Hepatocyte (in vitro differentiated cells): ENCODE data around the gene MBTPS1. TPM values are rescaled to one million over a fixed set of nuclear protein-coding genes. Genes with fewer than 3 reads are reported as not detected.

Experiments
- DNase-seq: peaks from one replicate; pipeline ENCODE4 v3.0.0-alpha.2; 2016; ENCODE audit warnings: low spot score
- H2AFZ ChIP-seq: fragments of 200-600 bp; sonication (generic); 2 replicates; pipeline ENCODE4 v1.6.0; 2016; ENCODE audit warnings: antibody characterized with exemption, mild to moderate bottlenecking
- H3K27ac ChIP-seq: fragments of 200-600 bp; sonication (generic); 2 replicates; pipeline ENCODE4 v1.5.1; 2016; ENCODE audit warnings: mild to moderate bottlenecking
- H3K27me3 ChIP-seq: fragments of 200-600 bp; sonication (generic); 2 replicates; pipeline ENCODE4 v1.6.1; 2016
- H3K36me3 ChIP-seq: fragments of 200-600 bp; sonication (generic); replicated peaks from 2 replicates; pipeline ENCODE4 v1.5.1; 2016; ENCODE audit warnings: low read depth; ENCODE audit not compliant: insufficient read depth
- H3K4me1 ChIP-seq: fragments of 200-600 bp; sonication (generic); 2 replicates; pipeline ENCODE4 v1.5.1; 2016; ENCODE audit warnings: mild to moderate bottlenecking, moderate library complexity; ENCODE audit not compliant: insufficient read depth
- H3K4me2 ChIP-seq: fragments of 200-600 bp; sonication (generic); 2 replicates; pipeline ENCODE4 v1.6.0; 2016
- H3K4me3 ChIP-seq: fragments of 200-600 bp; sonication (generic); 2 replicates; pipeline ENCODE4 v1.5.1; 2016; ENCODE audit warnings: mild to moderate bottlenecking
- H3K79me2 ChIP-seq: fragments of 200-600 bp; sonication (generic); 2 replicates; pipeline ENCODE4 v1.6.0; 2017; ENCODE audit warnings: mild to moderate bottlenecking
- H3K9me2 ChIP-seq: fragments of 200-600 bp; sonication (generic); replicated peaks from 2 replicates; pipeline ENCODE4 v1.6.0; 2017; ENCODE audit warnings: mild to moderate bottlenecking; ENCODE audit not compliant: insufficient read depth
- H3K9me3 ChIP-seq: fragments of 200-600 bp; sonication (generic); 2 replicates; pipeline ENCODE4 v1.5.1; 2016; ENCODE audit warnings: low read depth, mild to moderate bottlenecking
- H4K20me1 ChIP-seq: fragments of 200-600 bp; sonication (generic); 2 replicates; pipeline ENCODE4 v1.6.0; 2016; ENCODE audit warnings: mild to moderate bottlenecking; ENCODE audit not compliant: insufficient read depth, poor library complexity, severe bottlenecking
- EZH2 ChIP-seq: fragments of 200-600 bp; sonication (generic); IDR thresholded peaks from 2 replicates; pipeline ENCODE4 v1.6.1; 2016; ENCODE audit warnings: antibody characterized with exemption, mild to moderate bottlenecking, borderline replicate concordance
- EZH2phosphoT487 ChIP-seq: fragments of 200-600 bp; sonication (generic); IDR thresholded peaks from one replicate; pipeline ENCODE4 v1.6.1; 2018; ENCODE audit warnings: antibody characterized with exemption, mild to moderate bottlenecking, low read depth, moderate library complexity; ENCODE audit not compliant: unreplicated experiment, severe bottlenecking
- WGBS: methylation state at CpG from one replicate; pipeline ENCODE4 v1.1.6; 2016; ENCODE audit warnings: low lambda C conversion rate; ENCODE audit errors: missing lambda C conversion rate; 5-methylcytosine and 5-hydroxymethylcytosine counted together
- polyA plus RNA-seq: library from polyadenylated mRNA; unstranded; fragments of >200 nt; fragmentation: Nextera tagmentation; extraction: Ambion mirVana; gene quantifications from 2 replicates; pipeline ENCODE4 v1.2.1, GENCODE V29; 2016
- total RNA-seq: library from RNA; depleted of rRNA; stranded (reverse); fragments of >200 nt; gene quantifications from 2 replicates; pipeline ENCODE4 v1.2.3, GENCODE V29; 2014
- TF ChIP-seq, protein P1 (sequence below): fragments of 200-600 bp; sonication (generic); IDR thresholded peaks from 2 replicates; pipeline ENCODE4 v1.5.1; 2016; ENCODE audit warnings: antibody characterized with exemption, mild to moderate bottlenecking; ENCODE audit not compliant: poor library complexity

MBTPS1 gene
- total and polyA plus RNA-seq, 2 experiments from 2014 or later: 65.9 to 76.8 TPM

DNA sequence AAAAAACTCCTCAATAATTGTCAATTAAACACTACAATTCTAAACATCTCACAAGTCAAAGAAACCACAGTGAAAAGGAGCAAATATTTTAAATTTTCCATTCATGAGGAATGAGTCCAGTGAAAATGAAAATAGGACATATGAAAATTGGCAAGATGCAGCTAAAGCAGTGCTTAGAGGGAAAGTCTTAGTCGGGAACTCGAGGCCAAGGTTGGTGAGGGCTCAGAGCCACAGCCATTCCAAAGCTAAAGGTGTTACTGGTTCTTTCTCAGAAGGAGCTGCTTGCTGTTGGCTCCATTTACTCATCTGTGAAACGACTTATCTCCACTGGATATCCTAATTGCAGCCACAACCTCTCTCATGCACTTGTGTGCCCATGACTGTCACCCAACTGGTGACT, 80.6 kb downstream of the MBTPS1 start:
- Histone ChIP-seq H3K79me2 (no peaks in the 10 kb centered on the region), H3K4me1 (no peaks in the 10 kb centered on the region), H3K9me2 (no peaks in the 10 kb centered on the region), H3K36me3 (no peaks in the 10 kb centered on the region), H2AFZ (no peak overlapping the region), H3K4me2 (no peak overlapping the region), H3K27ac (no peak overlapping the region), H3K9me3 (no peaks in the 10 kb centered on the region), H4K20me1 (no peaks in the 10 kb centered on the region), H3K27me3 (no peaks in the 10 kb centered on the region), H3K4me3 (no peak overlapping the region)
- DNase-seq: no peak
- TF ChIP-seq EZH2phosphoT487 (no peak), EZH2 (no peak)
- TF ChIP-seq, protein P1, sequence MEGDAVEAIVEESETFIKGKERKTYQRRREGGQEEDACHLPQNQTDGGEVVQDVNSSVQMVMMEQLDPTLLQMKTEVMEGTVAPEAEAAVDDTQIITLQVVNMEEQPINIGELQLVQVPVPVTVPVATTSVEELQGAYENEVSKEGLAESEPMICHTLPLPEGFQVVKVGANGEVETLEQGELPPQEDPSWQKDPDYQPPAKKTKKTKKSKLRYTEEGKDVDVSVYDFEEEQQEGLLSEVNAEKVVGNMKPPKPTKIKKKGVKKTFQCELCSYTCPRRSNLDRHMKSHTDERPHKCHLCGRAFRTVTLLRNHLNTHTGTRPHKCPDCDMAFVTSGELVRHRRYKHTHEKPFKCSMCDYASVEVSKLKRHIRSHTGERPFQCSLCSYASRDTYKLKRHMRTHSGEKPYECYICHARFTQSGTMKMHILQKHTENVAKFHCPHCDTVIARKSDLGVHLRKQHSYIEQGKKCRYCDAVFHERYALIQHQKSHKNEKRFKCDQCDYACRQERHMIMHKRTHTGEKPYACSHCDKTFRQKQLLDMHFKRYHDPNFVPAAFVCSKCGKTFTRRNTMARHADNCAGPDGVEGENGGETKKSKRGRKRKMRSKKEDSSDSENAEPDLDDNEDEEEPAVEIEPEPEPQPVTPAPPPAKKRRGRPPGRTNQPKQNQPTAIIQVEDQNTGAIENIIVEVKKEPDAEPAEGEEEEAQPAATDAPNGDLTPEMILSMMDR: no peak
- 87% methylated on average over 3 of the region's 3 CpGs for WGBS

DNA sequence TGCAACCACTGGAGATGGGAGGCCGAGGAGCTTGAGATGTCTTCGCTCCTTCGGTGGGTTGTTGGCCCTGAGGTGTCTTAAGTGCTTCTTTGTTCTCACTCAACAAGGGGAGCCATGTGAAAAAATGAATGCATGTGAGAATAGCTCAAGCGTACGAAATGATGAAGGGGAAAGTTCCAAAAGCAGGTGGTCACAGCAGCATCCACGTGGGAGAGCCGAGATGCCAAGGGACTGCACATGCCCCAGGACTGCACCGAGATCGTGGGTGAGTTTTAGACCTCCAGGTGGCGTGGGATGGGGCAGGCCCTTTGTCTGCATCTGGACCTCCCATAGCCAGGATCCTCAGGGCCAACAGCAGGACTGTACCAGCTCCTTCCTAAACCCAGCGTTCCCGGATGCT, 82.2 kb downstream of the MBTPS1 start:
- H2AFZ ChIP-seq: no peak overlapping the region
- no peak overlapping the region for H3K4me2 ChIP-seq
- no peak overlapping the region for H3K4me3 ChIP-seq
- no peaks in the 10 kb centered on the region for H3K36me3 ChIP-seq
- H3K9me2 ChIP-seq: no peaks in the 10 kb centered on the region
- no peak for DNase-seq
- H3K9me3 ChIP-seq: no peaks in the 10 kb centered on the region
- no peaks in the 10 kb centered on the region for H3K4me1 ChIP-seq
- H4K20me1 ChIP-seq: no peaks in the 10 kb centered on the region
- TF ChIP-seq, protein P1: no peak
- TF ChIP-seq EZH2phosphoT487 (no peak), EZH2 (no peak)
- H3K27me3 ChIP-seq: no peaks in the 10 kb centered on the region
- no peak overlapping the region for H3K27ac ChIP-seq
- WGBS: 92% methylated on average over 12 of the region's 12 CpGs
- H3K79me2 ChIP-seq: no peaks in the 10 kb centered on the region

DNA sequence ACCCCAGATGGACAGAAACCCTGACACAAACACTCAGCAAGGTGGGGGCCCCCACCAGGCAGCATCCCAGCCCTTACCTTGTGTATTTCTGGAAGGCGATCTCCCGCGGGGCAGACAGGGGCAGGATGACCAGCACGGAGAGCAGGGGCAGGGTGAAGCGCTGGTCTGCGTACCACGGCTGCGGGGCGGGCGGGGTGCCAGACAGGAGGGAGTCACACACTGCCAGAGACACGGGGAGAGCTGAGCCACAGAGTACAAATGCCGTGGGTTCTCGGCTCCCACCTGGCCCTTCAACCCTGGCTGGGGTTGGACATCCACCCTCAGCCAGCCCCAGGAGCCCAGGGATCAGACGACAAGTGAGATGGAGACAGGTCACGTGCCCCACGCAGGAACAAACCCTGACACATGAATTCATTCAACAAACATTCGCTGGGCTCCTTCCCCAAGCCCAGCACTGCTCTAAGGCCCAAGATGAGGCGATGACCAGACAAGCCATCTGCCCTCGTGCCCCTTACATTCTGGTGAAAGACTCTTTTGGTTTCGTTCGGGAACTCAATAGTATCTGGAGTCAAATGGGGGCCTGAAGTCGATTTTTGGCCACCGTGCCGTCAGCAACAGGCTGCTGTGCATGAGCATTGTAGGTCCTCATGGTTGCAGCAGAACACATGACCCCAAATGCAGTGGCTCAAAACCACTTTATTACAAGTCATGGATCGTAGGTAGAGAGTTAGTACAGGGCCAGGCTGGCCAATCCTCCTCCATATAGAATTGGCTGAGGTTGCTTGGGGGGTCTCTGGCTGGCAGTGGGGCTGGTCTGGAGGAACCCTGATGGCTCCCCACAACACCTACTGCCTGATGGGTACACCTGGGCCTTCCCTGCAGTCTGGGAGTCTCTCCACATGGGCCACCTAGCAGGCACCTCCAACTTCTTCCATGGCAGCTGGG, 83.2 kb downstream of the MBTPS1 start:
- H3K9me3 ChIP-seq: no peaks in the 10 kb centered on the region
- H3K27ac ChIP-seq: no peak overlapping the region
- no peak overlapping the region for H3K4me2 ChIP-seq
- no peak overlapping the region for H2AFZ ChIP-seq
- H4K20me1 ChIP-seq: no peaks in the 10 kb centered on the region
- no peaks in the 10 kb centered on the region for H3K4me1 ChIP-seq
- no peaks in the 10 kb centered on the region for H3K9me2 ChIP-seq
- WGBS: 90% methylated on average over 24 of the region's 25 CpGs
- H3K4me3 ChIP-seq: no peak overlapping the region
- H3K36me3 ChIP-seq: no peaks in the 10 kb centered on the region
- no peaks in the 10 kb centered on the region for H3K27me3 ChIP-seq
- DNase-seq: no peak
- H3K79me2 ChIP-seq: no peaks in the 10 kb centered on the region
- TF ChIP-seq EZH2phosphoT487 (no peak), EZH2 (no peak)
- TF ChIP-seq, protein P1: no peak
